ENCODE data around the gene PRELID1. TPM values are rescaled to one million over a fixed set of nuclear protein-coding genes. Genes with fewer than 3 reads are reported as not detected.
A peak's percentile ranks its signal among the peaks of the same experiment; 100 is the strongest.

Gene PRELID1
- total RNA-seq, 1 donor from 2014 or later, result 81.2 TPM

DNA sequence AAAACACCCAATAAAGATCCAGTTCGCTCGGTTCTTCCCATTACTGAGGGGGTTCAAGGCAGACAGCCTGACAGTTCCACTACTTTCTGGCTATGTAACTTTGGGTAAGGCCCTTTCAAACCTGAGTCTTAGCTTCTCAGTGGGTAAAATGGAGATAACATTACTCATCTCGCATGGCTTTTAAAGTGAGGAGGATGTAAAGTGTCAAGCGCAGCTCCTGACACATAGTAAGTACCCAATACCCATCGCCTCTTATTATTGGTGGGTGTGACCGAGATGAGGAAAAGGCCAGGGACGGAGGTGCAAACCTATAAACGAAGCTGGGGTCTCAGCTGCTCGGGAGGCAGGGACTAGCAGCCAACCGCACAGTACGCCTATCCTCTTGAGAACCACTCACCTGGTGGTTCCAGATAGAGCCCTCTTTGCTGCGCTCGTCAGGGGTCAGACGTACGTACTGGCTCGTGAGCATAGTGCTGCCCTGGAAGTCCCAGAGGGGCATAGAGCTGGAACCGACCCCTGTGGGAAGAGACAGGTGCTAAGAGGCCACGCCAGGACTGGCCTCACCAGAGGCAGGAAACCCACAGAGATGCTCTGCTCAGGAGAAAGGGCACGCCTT is 47.3 kb downstream of the PRELID1 start:
- Mint-ChIP-seq H3K4me3 (peak overlapping the region; percentile 100), H3K27ac (peak overlapping the region; percentile 100), H3K36me3 (peaks cover 7% of the 10 kb centered on the region), H3K9me3 (peaks cover 9% of the 10 kb centered on the region), H3K4me1 (peaks cover 27% of the 10 kb centered on the region), H3K27me3 (ENCODE audit: low read depth) (peaks cover 13% of the 10 kb centered on the region)
- TF ChIP-seq, protein P1, sequence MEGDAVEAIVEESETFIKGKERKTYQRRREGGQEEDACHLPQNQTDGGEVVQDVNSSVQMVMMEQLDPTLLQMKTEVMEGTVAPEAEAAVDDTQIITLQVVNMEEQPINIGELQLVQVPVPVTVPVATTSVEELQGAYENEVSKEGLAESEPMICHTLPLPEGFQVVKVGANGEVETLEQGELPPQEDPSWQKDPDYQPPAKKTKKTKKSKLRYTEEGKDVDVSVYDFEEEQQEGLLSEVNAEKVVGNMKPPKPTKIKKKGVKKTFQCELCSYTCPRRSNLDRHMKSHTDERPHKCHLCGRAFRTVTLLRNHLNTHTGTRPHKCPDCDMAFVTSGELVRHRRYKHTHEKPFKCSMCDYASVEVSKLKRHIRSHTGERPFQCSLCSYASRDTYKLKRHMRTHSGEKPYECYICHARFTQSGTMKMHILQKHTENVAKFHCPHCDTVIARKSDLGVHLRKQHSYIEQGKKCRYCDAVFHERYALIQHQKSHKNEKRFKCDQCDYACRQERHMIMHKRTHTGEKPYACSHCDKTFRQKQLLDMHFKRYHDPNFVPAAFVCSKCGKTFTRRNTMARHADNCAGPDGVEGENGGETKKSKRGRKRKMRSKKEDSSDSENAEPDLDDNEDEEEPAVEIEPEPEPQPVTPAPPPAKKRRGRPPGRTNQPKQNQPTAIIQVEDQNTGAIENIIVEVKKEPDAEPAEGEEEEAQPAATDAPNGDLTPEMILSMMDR (IDR thresholded peaks at IDR 0.05; ENCODE audit: unreplicated experiment), result no peak
- no peak for DNase-seq (ENCODE audit: low spot score in 2 of 2, unreplicated experiment in 2 of 2)

DNA sequence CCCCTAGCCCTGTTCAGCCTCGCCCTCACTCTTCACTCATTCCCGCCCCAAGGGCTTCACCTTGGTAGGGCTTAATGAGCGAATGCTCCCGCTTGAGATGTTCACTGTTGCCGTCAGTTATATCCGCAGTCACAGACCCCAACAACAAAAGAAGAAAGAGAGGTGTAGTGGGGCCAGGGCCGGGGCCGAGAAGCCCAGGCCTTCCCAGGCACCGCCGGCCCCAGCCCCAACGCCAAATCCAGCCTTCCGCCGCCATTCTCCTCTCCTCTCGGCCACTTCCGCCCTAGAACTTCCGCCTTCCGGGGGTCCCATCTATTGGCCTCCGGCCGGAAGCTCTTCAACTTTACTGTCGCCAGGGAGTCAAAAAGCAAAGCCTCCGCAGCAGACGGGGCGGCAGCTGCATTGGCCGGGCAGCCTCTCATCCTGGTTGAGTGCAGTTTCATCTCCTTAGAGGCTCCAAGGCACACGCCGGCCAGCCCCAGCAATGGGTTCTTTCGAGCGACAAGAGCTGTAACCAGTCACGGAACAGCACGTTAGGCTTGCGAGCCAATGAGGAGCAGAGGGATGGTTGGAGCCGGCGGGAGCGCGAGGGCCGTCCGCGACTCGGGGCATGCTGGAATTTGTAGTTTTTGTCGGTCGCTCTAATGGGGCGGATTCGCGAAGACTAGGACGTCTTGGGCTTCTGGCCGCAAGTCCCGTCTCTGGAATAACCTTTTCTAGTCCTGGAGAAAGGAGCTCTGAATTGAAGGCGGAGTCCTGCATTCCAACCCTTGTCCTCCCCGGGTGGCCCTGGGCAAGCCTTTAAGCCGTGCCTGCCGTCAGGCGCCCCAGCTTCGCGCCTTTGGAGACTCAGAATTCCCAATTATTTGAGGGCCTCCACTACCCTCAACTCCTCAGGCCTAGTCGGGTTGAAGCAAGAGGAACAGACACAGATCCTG is 48.1 kb downstream of the PRELID1 start, which contains the start of gene LMAN2:
LMAN2 (minus strand) TSS at position 277 of the 938 bp plus-strand sequence; CDS start at position 256, 21 bp downstream.
- Mint-ChIP-seq H3K27ac (peak within 1 kb of the TSS; percentile 100), H3K4me3 (peak within 1 kb of the TSS; percentile 100), H3K36me3 (peaks cover 6% of the 10 kb centered on the region), H3K4me1 (peaks cover 26% of the 10 kb centered on the region), H3K9me3 (peaks cover 9% of the 10 kb centered on the region), H3K27me3 (ENCODE audit: low read depth) (peaks cover 21% of the 10 kb centered on the region)
- TF ChIP-seq, protein P1 (IDR thresholded peaks at IDR 0.05; ENCODE audit: unreplicated experiment), result no peak
- peak; percentile 82 to 92 for DNase-seq (ENCODE audit: low spot score in 2 of 2, unreplicated experiment in 2 of 2)

DNA sequence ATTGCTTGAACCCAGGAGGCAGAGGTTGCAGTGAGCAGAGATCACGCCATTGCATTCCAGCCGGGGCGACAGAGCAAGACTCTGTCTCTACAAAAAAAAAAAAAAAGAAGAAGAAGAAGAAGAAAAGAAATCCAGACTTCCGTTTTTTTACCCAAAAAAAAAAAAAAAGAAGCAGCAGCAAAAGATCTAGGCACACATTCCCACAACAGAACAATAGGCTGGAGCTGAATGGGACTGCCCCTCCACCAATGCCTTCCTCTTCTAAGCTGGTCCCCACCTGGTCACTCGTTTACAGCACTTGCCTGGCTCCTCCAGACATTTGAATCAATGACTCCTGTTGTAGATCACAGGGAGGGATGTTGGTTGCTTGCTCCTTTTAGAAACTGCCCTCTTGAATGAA is 49.5 kb downstream of the PRELID1 start:
- Mint-ChIP-seq H3K36me3 (no peaks in the 10 kb centered on the region), H3K4me3 (peak overlapping the region; percentile 30)
- no peak for DNase-seq (ENCODE audit: low spot score in 2 of 2, unreplicated experiment in 2 of 2)

DNA sequence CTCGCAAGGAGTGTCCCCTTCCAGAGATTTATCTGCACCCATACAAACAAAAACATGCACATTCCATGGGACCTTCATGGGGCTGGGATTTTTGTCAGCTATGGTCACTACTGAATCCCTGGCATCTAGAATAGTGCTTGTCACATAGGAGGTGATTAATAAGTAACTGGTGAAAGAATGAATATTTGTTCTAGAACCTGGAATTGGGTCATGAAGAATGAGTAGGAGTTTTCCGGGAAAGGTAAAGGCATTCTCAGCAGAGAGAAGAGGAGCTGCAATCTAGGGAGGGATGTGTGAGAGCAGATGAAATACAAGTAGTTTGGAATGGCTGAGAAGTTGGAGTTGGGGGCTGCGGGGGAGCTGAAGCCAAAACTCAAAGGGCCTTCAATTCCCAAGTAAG is 50.7 kb downstream of the PRELID1 start:
- no peak overlapping the region for H3K27ac Mint-ChIP-seq
- no peak overlapping the region for H3K4me3 Mint-ChIP-seq
- H3K36me3 Mint-ChIP-seq, result no peaks in the 10 kb centered on the region
- H3K9me3 Mint-ChIP-seq, result peaks cover 9% of the 10 kb centered on the region
- peaks cover 32% of the 10 kb centered on the region for H3K27me3 Mint-ChIP-seq (ENCODE audit: low read depth)
- TF ChIP-seq, protein P1 (IDR thresholded peaks at IDR 0.05; ENCODE audit: unreplicated experiment), result no peak
- H3K4me1 Mint-ChIP-seq, result peaks cover 21% of the 10 kb centered on the region
- DNase-seq (ENCODE audit: low spot score in 2 of 2, unreplicated experiment in 2 of 2), result no peak

More for the DNA sequence above, 49.5 kb downstream of the PRELID1 start:
- no peak overlapping the region for H3K27ac Mint-ChIP-seq
- H3K27me3 Mint-ChIP-seq (ENCODE audit: low read depth), result peaks cover 27% of the 10 kb centered on the region
- peaks cover 9% of the 10 kb centered on the region for H3K9me3 Mint-ChIP-seq
- TF ChIP-seq, protein P1 (IDR thresholded peaks at IDR 0.05; ENCODE audit: unreplicated experiment), result no peak
- peaks cover 25% of the 10 kb centered on the region for H3K4me1 Mint-ChIP-seq

DNA sequence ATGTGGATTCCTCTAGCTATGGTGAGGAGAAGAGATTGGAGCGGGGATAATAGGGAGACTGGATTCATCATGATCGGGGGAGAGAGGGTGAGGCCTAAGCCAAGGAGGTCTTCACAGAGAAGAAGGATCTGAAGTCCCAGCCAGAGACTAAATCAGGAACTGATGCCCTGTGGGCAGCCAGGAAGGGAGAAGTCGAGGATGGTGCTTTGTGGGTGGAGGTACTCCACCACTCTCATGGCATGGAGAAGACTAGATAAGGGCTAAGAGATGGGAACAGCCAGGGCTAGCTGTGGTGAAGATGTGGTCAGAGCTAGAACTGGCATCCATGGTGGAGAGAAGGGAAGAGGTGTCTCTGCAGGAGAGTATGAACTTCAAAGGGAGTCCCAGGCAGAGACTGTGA is 51.1 kb downstream of the PRELID1 start:
- TF ChIP-seq, protein P1 (IDR thresholded peaks at IDR 0.05; ENCODE audit: unreplicated experiment), result no peak
- H3K9me3 Mint-ChIP-seq, result peaks cover 9% of the 10 kb centered on the region
- DNase-seq (ENCODE audit: low spot score in 2 of 2, unreplicated experiment in 2 of 2), result no peak
- H3K4me3 Mint-ChIP-seq, result no peak overlapping the region
- H3K27me3 Mint-ChIP-seq (ENCODE audit: low read depth), result peaks cover 32% of the 10 kb centered on the region
- H3K4me1 Mint-ChIP-seq, result peaks cover 17% of the 10 kb centered on the region
- H3K27ac Mint-ChIP-seq, result no peak overlapping the region
- no peaks in the 10 kb centered on the region for H3K36me3 Mint-ChIP-seq
